ENCODE data around the gene TREML4.

Gene TREML4

GRCh38 chr6:41200296-41200900 is 27.8 kb upstream of the TREML4 start:
- Mint-ChIP-seq H3K27me3 (ENCODE audit: low read depth, poor library complexity) (peaks cover 20% of the 10 kb centered on the region), H3K36me3 (ENCODE audit: low read depth) (no peaks in the 10 kb centered on the region), H3K9me3 (no peaks in the 10 kb centered on the region), H3K27ac (no peak overlapping the region), H3K4me3 (no peak overlapping the region), H3K4me1 (peaks cover 8% of the 10 kb centered on the region)
- DNase-seq: no peak
- TF ChIP-seq CTCF (IDR thresholded peaks at IDR 0.05): no peak

- no peaks in the 10 kb centered on the region for H3K9me3 Mint-ChIP-seq
- peaks cover 8% of the 10 kb centered on the region for H3K4me1 Mint-ChIP-seq
- no peak within 1 kb of the TSS for H3K4me3 Mint-ChIP-seq
- DNase-seq: no peak
- no peaks in the 10 kb centered on the region for H3K36me3 Mint-ChIP-seq (ENCODE audit: low read depth)
- H3K27me3 Mint-ChIP-seq (ENCODE audit: low read depth, poor library complexity): peaks cover 13% of the 10 kb centered on the region
- TF ChIP-seq CTCF (IDR thresholded peaks at IDR 0.05): no peak
- no peak within 1 kb of the TSS for H3K27ac Mint-ChIP-seq
Observed at GRCh38 chr6:41200901-41201763, 27.0 kb upstream of the TREML4 start, which contains the start of gene TREML2. TSS of gene TREML2 (minus strand) at chr6:41201149. CDS start at chr6:41201008, 141 bp downstream.

GRCh38 chr6:41201764-41202173 is 26.4 kb upstream of the TREML4 start:
- no peak overlapping the region for H3K4me3 Mint-ChIP-seq
- H3K27me3 Mint-ChIP-seq (ENCODE audit: low read depth, poor library complexity): peaks cover 8% of the 10 kb centered on the region
- H3K36me3 Mint-ChIP-seq (ENCODE audit: low read depth): no peaks in the 10 kb centered on the region
- H3K4me1 Mint-ChIP-seq: peaks cover 8% of the 10 kb centered on the region
- H3K9me3 Mint-ChIP-seq: peaks cover under 1% of the 10 kb centered on the region
- no peak for DNase-seq
- no peak for TF ChIP-seq CTCF (IDR thresholded peaks at IDR 0.05)
- H3K27ac Mint-ChIP-seq: no peak overlapping the region

- no peaks in the 10 kb centered on the region for H3K36me3 Mint-ChIP-seq (ENCODE audit: low read depth)
- peaks cover 8% of the 10 kb centered on the region for H3K4me1 Mint-ChIP-seq
- DNase-seq: no peak
- H3K4me3 Mint-ChIP-seq: no peak overlapping the region
- peaks cover 12% of the 10 kb centered on the region for H3K9me3 Mint-ChIP-seq
- no peak for TF ChIP-seq CTCF (IDR thresholded peaks at IDR 0.05)
- H3K27me3 Mint-ChIP-seq (ENCODE audit: low read depth, poor library complexity): peaks cover 10% of the 10 kb centered on the region
- H3K27ac Mint-ChIP-seq: no peak overlapping the region
Observed at GRCh38 chr6:41204156-41204555, 24.0 kb upstream of the TREML4 start.

GRCh38 chr6:41208439-41209106 is 19.6 kb upstream of the TREML4 start:
- no peak for DNase-seq
- H3K27me3 Mint-ChIP-seq (ENCODE audit: low read depth, poor library complexity): peaks cover 11% of the 10 kb centered on the region
- no peak overlapping the region for H3K4me3 Mint-ChIP-seq
- H3K36me3 Mint-ChIP-seq (ENCODE audit: low read depth): no peaks in the 10 kb centered on the region
- peaks cover 12% of the 10 kb centered on the region for H3K9me3 Mint-ChIP-seq
- no peaks in the 10 kb centered on the region for H3K4me1 Mint-ChIP-seq
- TF ChIP-seq CTCF (IDR thresholded peaks at IDR 0.05): no peak
- H3K27ac Mint-ChIP-seq: no peak overlapping the region
